Liver (tissue), 9 donors: ENCODE results near the gene PRR16. TPM values are rescaled to one million over a fixed set of nuclear protein-coding genes. Genes with fewer than 3 reads are reported as not detected.

Experiments used
- DNase-seq: peaks from one replicate; pipeline ENCODE4 v3.0.0-alpha.2; 2017; ENCODE audit warnings: low spot score
- H3K27ac ChIP-seq, 2 donors: one replicate each; pipeline ENCODE4 v1.7.0; 2013; ENCODE audit warnings: inconsistent platforms in 2 of 2, low read length in 2 of 2, control low read depth in 1 of 2, low read depth in 1 of 2, mild to moderate bottlenecking in 1 of 2
- H3K27me3 ChIP-seq, 4 donors: one replicate each; pipeline versions ENCODE4 v1.6.1 to v1.7.0; 2013; ENCODE audit warnings: low read length in 3 of 4, inconsistent platforms in 1 of 4, mild to moderate bottlenecking in 1 of 4, moderate library complexity in 1 of 4; ENCODE audit not compliant: control insufficient read depth in 4 of 4, insufficient read depth in 4 of 4
- H3K36me3 ChIP-seq, 4 donors: one replicate each; pipeline versions ENCODE4 v1.6.1 to v1.7.0; 2013; ENCODE audit warnings: low read length in 3 of 4, mild to moderate bottlenecking in 3 of 4, low read depth in 1 of 4, moderate library complexity in 1 of 4; ENCODE audit not compliant: control insufficient read depth in 4 of 4, insufficient read depth in 3 of 4
- H3K4me1 ChIP-seq, 4 donors: one replicate each; pipeline versions ENCODE4 v1.6.1 to v1.7.0; 2013; ENCODE audit warnings: low read length in 3 of 4, mild to moderate bottlenecking in 3 of 4, moderate library complexity in 1 of 4; ENCODE audit not compliant: control insufficient read depth in 4 of 4, insufficient read depth in 4 of 4
- H3K4me3 ChIP-seq, 3 donors: one replicate each; pipeline versions ENCODE4 v1.6.1 to v1.7.0; 2013; ENCODE audit warnings: low read length in 3 of 3, control low read depth in 1 of 3, low read depth in 1 of 3, mild to moderate bottlenecking in 1 of 3
- H3K9ac ChIP-seq, 2 donors: one replicate each; pipeline ENCODE4 v1.7.0; 2013; ENCODE audit warnings: low read length in 2 of 2, mild to moderate bottlenecking in 2 of 2, moderate library complexity in 2 of 2, control low read depth in 1 of 2, low read depth in 1 of 2
- H3K9me3 ChIP-seq, 4 donors: one replicate each; pipeline versions ENCODE4 v1.6.1 to v1.7.0; 2013; ENCODE audit warnings: low read length in 3 of 4; ENCODE audit not compliant: control insufficient read depth in 4 of 4
- CTCF ChIP-seq: fragments of 150-350 bp; IDR thresholded peaks from 2 replicates; pipeline ENCODE4 v1.5.1; 2017; ENCODE audit warnings: improper control_type of control experiment, low read depth, low read length; ENCODE audit not compliant: missing input control
- EGR1 ChIP-seq, 2 donors: IDR thresholded peaks; 2 replicates each; pipeline ENCODE4 v1.6.1; 2016 to 2018; ENCODE audit warnings: antibody characterized with exemption in 2 of 2, low read depth in 2 of 2
- FOXA1 ChIP-seq: IDR thresholded peaks from 2 replicates; pipeline ENCODE4 v1.6.1; 2016; ENCODE audit warnings: antibody characterized with exemption
- FOXA2 ChIP-seq: IDR thresholded peaks from 2 replicates; pipeline ENCODE4 v1.6.1; 2016; ENCODE audit warnings: antibody characterized with exemption
- GABPA ChIP-seq, 2 donors: IDR thresholded peaks in 1 of 2; conservative IDR thresholded peaks in 1 of 2; 2 replicates each; pipeline ENCODE4 v1.6.1; 2016; ENCODE audit warnings: antibody characterized with exemption in 2 of 2, mild to moderate bottlenecking in 1 of 2, moderate library complexity in 1 of 2
- HNF4A ChIP-seq, 2 donors: conservative IDR thresholded peaks; 2 replicates each; pipeline ENCODE4 v1.6.1; 2016; ENCODE audit warnings: antibody characterized with exemption in 2 of 2, mild to moderate bottlenecking in 2 of 2
- HNF4G ChIP-seq: IDR thresholded peaks from 2 replicates; pipeline ENCODE4 v1.6.1; 2016; ENCODE audit warnings: antibody characterized with exemption
- JUND ChIP-seq, 2 donors: IDR thresholded peaks; 2 replicates each; pipeline ENCODE4 v1.6.1; 2016; ENCODE audit warnings: antibody characterized with exemption in 2 of 2
- NR2F2 ChIP-seq: IDR thresholded peaks from 2 replicates; pipeline ENCODE4 v1.6.1; 2016; ENCODE audit warnings: antibody characterized with exemption
- RAD21 ChIP-seq, 2 donors: IDR thresholded peaks; 2 replicates each; pipeline ENCODE4 v1.6.1; 2016; ENCODE audit warnings: antibody characterized with exemption in 2 of 2, mild to moderate bottlenecking in 2 of 2
- RXRA ChIP-seq, 2 donors: IDR thresholded peaks; 2 replicates each; pipeline ENCODE4 v1.6.1; 2017 to 2018; ENCODE audit warnings: antibody characterized with exemption in 2 of 2, mild to moderate bottlenecking in 1 of 2
- SP1 ChIP-seq: IDR thresholded peaks from 2 replicates; pipeline ENCODE4 v1.6.1; 2018; ENCODE audit warnings: antibody characterized with exemption, mild to moderate bottlenecking
- TAF1 ChIP-seq: conservative IDR thresholded peaks from 2 replicates; pipeline ENCODE4 v1.6.1; 2016; ENCODE audit warnings: antibody characterized with exemption, mild to moderate bottlenecking
- YY1 ChIP-seq: IDR thresholded peaks from 2 replicates; pipeline ENCODE4 v1.6.1; 2016; ENCODE audit warnings: antibody characterized with exemption, mild to moderate bottlenecking
- WGBS: extraction: QIAGEN DNeasy Blood & Tissue Kit; methylation state at CpG from one replicate; pipeline ENCODE4 v1.1.7; 2013; 5-methylcytosine and 5-hydroxymethylcytosine counted together
- polyA plus RNA-seq, 2 donors: library from polyadenylated mRNA; stranded (reverse) in 1 of 2; unstranded in 1 of 2; fragments of 200-250 nt in 1 of 2; fragments of >200 nt in 1 of 2; fragmentation: Nextera tagmentation in 1 of 2; extraction: Ambion mirVana in 1 of 2; gene quantifications; one replicate each; pipeline versions ENCODE4 v1.2.1 to v1.2.3, GENCODE V29; 2013 to 2015
- total RNA-seq, 2 donors: library from RNA; depleted of rRNA; stranded (reverse); fragments of >200 nt; gene quantifications; one replicate each; pipeline ENCODE4 v1.2.3, GENCODE V29; 2014
- TF ChIP-seq, protein P1 (sequence below): IDR thresholded peaks from 2 replicates; pipeline ENCODE4 v1.6.1; 2016; ENCODE audit warnings: antibody characterized with exemption, mild to moderate bottlenecking
- TF ChIP-seq, protein P2 (sequence below): IDR thresholded peaks from 2 replicates; pipeline ENCODE4 v1.6.1; 2016; ENCODE audit warnings: antibody characterized with exemption
- TF ChIP-seq, protein P3 (sequence below): IDR thresholded peaks from 2 replicates; pipeline ENCODE4 v1.6.1; 2016; ENCODE audit warnings: antibody characterized with exemption
- TF ChIP-seq, protein P4 (sequence below): IDR thresholded peaks from 2 replicates; pipeline ENCODE4 v1.6.1; 2016; ENCODE audit warnings: antibody characterized with exemption
- donor health status: healthy.
- donor health status: healthy.
- donor health status: healthy.
- donor health status: healthy.
- donor health status: healthy.

The PRR16 gene
- total RNA-seq (under 1 TPM; 0.14 to 0.42 TPM), polyA plus RNA-seq (under 1 TPM; 0.21 to 0.22 TPM)

DNA sequence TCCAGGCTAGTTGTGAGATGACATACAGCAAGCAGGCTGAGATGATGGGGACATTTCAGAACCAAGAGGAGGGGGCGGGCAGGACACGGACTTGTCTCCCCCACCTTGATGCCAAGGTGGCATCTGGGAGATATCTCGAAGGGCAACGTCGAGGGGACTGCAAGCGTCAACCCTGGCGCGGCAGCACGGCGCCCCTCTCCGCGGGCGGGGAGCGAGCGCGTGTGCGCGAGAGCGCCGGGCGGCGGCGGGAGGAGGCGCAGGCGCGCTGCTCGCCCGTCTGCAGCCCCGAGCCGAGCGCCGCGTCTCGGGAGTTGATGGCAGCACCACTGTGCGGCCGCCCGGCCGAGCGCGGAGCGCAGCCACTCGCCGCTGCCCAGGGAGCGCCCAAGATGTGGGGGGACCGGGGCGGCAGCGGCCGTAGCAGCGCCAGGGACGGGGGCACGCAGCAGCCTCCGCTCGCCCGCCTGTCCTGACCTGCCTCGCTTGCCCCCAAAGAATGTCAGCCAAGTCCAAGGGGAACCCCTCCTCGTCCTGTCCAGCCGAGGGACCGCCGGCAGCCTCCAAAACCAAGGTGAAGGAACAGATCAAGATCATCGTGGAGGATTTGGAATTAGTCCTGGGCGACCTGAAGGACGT lies at the start of gene PRR16:
Gene PRR16 (plus strand): TSS at position 310 of the 636 bp plus-strand sequence.
- H3K27me3 ChIP-seq: peaks cover 2 to 11% (median 8%) of the 10 kb centered on the region in 4 donors
- 2% methylated on average over 62 of the region's 62 CpGs for WGBS
- DNase-seq: no peak
- H3K4me3 ChIP-seq: peak within 1 kb of the TSS in 2 of 3 donors; percentile 32
- H3K27ac ChIP-seq: no peak within 1 kb of the TSS
- H3K9me3 ChIP-seq: no peaks in the 10 kb centered on the region
- TF ChIP-seq, protein P1, sequence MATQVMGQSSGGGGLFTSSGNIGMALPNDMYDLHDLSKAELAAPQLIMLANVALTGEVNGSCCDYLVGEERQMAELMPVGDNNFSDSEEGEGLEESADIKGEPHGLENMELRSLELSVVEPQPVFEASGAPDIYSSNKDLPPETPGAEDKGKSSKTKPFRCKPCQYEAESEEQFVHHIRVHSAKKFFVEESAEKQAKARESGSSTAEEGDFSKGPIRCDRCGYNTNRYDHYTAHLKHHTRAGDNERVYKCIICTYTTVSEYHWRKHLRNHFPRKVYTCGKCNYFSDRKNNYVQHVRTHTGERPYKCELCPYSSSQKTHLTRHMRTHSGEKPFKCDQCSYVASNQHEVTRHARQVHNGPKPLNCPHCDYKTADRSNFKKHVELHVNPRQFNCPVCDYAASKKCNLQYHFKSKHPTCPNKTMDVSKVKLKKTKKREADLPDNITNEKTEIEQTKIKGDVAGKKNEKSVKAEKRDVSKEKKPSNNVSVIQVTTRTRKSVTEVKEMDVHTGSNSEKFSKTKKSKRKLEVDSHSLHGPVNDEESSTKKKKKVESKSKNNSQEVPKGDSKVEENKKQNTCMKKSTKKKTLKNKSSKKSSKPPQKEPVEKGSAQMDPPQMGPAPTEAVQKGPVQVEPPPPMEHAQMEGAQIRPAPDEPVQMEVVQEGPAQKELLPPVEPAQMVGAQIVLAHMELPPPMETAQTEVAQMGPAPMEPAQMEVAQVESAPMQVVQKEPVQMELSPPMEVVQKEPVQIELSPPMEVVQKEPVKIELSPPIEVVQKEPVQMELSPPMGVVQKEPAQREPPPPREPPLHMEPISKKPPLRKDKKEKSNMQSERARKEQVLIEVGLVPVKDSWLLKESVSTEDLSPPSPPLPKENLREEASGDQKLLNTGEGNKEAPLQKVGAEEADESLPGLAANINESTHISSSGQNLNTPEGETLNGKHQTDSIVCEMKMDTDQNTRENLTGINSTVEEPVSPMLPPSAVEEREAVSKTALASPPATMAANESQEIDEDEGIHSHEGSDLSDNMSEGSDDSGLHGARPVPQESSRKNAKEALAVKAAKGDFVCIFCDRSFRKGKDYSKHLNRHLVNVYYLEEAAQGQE: no peak
- no peak for TF ChIP-seq RXRA (IDR thresholded peaks at IDR 0.05)
- TF ChIP-seq HNF4G: no peak
- no peak for TF ChIP-seq FOXA1
- TF ChIP-seq, protein P2, sequence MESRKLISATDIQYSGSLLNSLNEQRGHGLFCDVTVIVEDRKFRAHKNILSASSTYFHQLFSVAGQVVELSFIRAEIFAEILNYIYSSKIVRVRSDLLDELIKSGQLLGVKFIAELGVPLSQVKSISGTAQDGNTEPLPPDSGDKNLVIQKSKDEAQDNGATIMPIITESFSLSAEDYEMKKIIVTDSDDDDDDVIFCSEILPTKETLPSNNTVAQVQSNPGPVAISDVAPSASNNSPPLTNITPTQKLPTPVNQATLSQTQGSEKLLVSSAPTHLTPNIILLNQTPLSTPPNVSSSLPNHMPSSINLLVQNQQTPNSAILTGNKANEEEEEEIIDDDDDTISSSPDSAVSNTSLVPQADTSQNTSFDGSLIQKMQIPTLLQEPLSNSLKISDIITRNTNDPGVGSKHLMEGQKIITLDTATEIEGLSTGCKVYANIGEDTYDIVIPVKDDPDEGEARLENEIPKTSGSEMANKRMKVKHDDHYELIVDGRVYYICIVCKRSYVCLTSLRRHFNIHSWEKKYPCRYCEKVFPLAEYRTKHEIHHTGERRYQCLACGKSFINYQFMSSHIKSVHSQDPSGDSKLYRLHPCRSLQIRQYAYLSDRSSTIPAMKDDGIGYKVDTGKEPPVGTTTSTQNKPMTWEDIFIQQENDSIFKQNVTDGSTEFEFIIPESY: no peak
- TF ChIP-seq, protein P3, sequence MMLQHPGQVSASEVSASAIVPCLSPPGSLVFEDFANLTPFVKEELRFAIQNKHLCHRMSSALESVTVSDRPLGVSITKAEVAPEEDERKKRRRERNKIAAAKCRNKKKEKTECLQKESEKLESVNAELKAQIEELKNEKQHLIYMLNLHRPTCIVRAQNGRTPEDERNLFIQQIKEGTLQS: no peak
- no peak for TF ChIP-seq FOXA2
- TF ChIP-seq HNF4A (conservative IDR thresholded peaks at IDR 0.05): no peak
- TF ChIP-seq, protein P4, sequence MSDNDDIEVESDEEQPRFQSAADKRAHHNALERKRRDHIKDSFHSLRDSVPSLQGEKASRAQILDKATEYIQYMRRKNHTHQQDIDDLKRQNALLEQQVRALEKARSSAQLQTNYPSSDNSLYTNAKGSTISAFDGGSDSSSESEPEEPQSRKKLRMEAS: no peak
- no peak for TF ChIP-seq YY1
- TF ChIP-seq SP1: no peak
- TF ChIP-seq JUND (IDR thresholded peaks at IDR 0.05): no peak
- no peak for TF ChIP-seq TAF1
- TF ChIP-seq NR2F2: no peak
- no peak for TF ChIP-seq RAD21 (IDR thresholded peaks at IDR 0.05)
- TF ChIP-seq EGR1 (IDR thresholded peaks at IDR 0.05; ENCODE audit: low read depth in 2 of 2): no peak
- TF ChIP-seq CTCF: no peak
- no peak for TF ChIP-seq GABPA (IDR thresholded peaks at IDR 0.05 in 1 of 2, conservative IDR thresholded peaks at IDR 0.05 in 1 of 2)
- H3K4me1 ChIP-seq: peaks cover 9 to 16% (median 12%) of the 10 kb centered on the region in 4 donors
- no peak within 1 kb of the TSS for H3K9ac ChIP-seq
- H3K36me3 ChIP-seq: no peaks in the 10 kb centered on the region
